Adrenal gland (tissue), 5 donors: Measurements from ENCODE around the gene FNDC11.

Source experiments
- CTCF ChIP-seq, 6 experiments: fragments of 450-650 bp in 4 of 6; fragments of 200-600 bp in 2 of 6; sonication (generic) in 1 of 6; IDR thresholded peaks; 1 replicate in 5 of 6; 2 replicates in 1 of 6; pipeline versions ENCODE4 v1.5.1 to v1.8.0; 2016 to 2021; ENCODE audit warnings: antibody characterized with exemption in 6 of 6, mild to moderate bottlenecking in 2 of 6, moderate library complexity in 1 of 6
- POLR2A ChIP-seq, 2 donors: fragments of 450-650 bp; IDR thresholded peaks; one replicate each; pipeline ENCODE4 v1.6.1; 2017; ENCODE audit warnings: antibody characterized with exemption in 2 of 2, mild to moderate bottlenecking in 2 of 2, moderate library complexity in 1 of 2
- donor health status: DM: no; HTN: no; CAD: no.

GRCh38 chr20:63586797-63587196 lies 32.8 kb downstream of the FNDC11 start:
- TF ChIP-seq CTCF (IDR thresholded peaks at IDR 0.05) (no peak), POLR2A (IDR thresholded peaks at IDR 0.05) (no peak)
